RCC 7860 (cell line): ENCODE measurements around the gene ICE2.

Experiments used
- DNase-seq: peaks from one replicate; pipeline ENCODE4 v3.0.0-alpha.2; 2015; ENCODE audit warnings: low spot score
- FAIRE-seq: peaks from 2 replicates; lab custom pipeline; 2012; peaks lifted over from hg19 to GRCh38; lab: Jason Lieb, UNC

Gene ICE2

GRCh38 chr15:60373327-60373726 lies 105.6 kb downstream of the ICE2 start:
- DNase-seq (no peak), FAIRE-seq (no peak)

GRCh38 chr15:60372756-60373155 lies 106.2 kb downstream of the ICE2 start:
- DNase-seq (no peak), FAIRE-seq (no peak)

DNA sequence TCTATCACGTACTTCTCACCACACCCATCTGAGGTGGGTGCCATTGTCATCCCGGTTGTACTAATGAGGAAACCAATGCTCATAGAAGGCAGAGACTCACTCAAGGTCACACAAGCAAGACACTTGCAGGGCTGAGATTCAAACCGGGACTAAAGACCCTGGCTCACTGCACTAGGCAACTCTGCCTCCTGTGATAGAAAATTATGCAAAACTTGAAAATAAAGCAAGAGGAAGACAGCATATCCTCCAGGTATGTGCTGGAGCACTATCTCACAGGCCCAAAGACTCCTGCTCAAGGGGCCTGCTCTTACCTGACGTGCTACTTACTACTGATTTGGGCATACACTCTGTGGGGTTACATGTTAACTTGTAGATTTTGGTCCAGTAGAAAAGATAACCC lies 106.7 kb downstream of the ICE2 start:
- no peak for DNase-seq
- no peak for FAIRE-seq

DNA sequence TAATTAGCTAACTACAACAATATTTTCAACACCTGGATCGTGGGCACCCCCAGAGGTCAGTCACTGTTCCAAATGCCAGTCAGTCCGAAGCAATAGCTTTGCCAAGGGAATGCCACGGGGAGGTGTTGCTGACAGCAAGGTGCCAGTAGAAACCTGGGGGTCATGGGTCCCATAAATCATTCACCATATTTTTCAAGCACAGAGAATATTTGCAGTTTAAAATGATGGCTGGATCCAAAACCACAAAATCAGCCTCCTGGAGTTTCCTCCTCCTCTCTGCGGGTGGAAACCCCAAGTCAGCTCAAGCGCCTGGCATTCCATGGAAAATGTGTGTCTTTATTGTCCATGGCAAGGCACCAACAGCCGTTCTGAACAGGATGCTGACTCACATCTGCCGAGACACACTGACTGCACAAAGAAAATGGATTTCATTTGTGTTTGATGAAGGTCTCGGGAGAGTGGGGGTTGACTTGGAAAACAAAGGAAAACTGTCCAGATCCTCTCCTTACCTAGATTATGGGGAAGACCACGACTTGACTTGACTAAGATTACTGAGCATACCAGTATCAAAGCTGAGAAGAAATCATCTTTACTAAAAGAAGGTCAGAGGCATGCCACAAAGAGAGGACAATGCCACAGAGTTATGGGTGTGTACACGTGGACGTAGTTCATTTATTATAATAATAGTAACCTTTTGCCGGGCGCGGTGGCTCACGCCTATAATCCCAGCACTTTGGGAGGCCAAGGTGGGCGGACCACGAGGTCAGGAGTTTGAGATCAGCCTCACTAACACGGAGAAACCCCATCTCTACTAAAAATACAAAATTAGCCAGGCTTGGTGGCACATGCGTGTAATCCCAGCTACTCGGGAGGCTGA lies 107.5 kb downstream of the ICE2 start:
- DNase-seq (peak; percentile 99), FAIRE-seq (peak; percentile 98)

- DNase-seq (no peak), FAIRE-seq (no peak)
Observed at GRCh38 chr15:60370869-60371136, 108.1 kb downstream of the ICE2 start.

- FAIRE-seq: peak; percentile 72
Observed at GRCh38 chr15:60370105-60370868, 108.7 kb downstream of the ICE2 start.

DNA sequence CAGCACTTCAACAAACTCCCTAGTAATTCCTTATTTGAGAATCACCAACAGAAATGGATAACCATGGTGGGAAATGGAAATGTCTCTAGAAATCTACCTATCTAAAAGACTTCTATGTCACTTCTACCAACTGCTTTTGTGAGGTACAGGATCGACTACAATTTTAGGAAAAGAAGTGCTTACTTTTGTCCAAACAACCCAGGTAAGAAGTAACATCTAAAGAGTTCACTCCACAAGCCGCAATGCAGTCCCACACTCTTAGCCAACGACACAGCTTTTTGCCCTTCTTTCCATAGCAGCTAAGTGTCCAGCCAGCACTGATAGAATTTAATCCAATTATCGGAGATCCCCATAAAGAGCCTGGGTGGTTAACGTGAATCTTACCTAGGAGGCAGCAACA lies 109.2 kb downstream of the ICE2 start:
- FAIRE-seq (no peak), DNase-seq (no peak)

More at GRCh38 chr15:60370105-60370868, 108.7 kb downstream of the ICE2 start:
- peak; percentile 79 for DNase-seq
